CD14-positive monocyte (primary cell): Measurements from ENCODE around the gene LRRC72. TPM values are rescaled to one million over a fixed set of nuclear protein-coding genes. Genes with fewer than 3 reads are reported as not detected.
A peak's percentile ranks its signal among the peaks of the same experiment; 100 is the strongest.

Source experiments
- DNase-seq, 3 donors: peaks; one replicate each; pipeline ENCODE4 v3.0.0-alpha.2; 2011 to 2022
- H2AFZ ChIP-seq: 2 replicates; pipeline ENCODE4 v1.6.0; 2012; ENCODE audit warnings: mild to moderate bottlenecking, low read depth, low read length, inconsistent platforms; ENCODE audit not compliant: insufficient read depth, poor library complexity, severe bottlenecking
- H3K27ac ChIP-seq, 2 donors: 1 replicate in 1 of 2; 2 replicates in 1 of 2; pipeline ENCODE4 v1.5.1; 2012 to 2013; ENCODE audit warnings: low read length in 2 of 2, control low read depth in 1 of 2, inconsistent platforms in 1 of 2, low read depth in 1 of 2, mild to moderate bottlenecking in 1 of 2
- H3K27me3 ChIP-seq, 2 donors: one replicate each; pipeline versions ENCODE4 v1.6.0 to v1.6.1; 2011 to 2013; ENCODE audit warnings: low read length in 2 of 2; ENCODE audit not compliant: control insufficient read depth in 2 of 2, insufficient read depth in 2 of 2
- H3K36me3 ChIP-seq, 2 donors: replicated peaks in 1 of 2; 1 replicate in 1 of 2; 2 replicates in 1 of 2; pipeline versions ENCODE4 v1.5.1 to v1.6.1; 2012 to 2013; ENCODE audit warnings: low read length in 2 of 2, control low read depth in 1 of 2, inconsistent platforms in 1 of 2, mild to moderate bottlenecking in 1 of 2; ENCODE audit not compliant: insufficient read depth in 2 of 2, control insufficient read depth in 1 of 2
- H3K4me1 ChIP-seq, 2 donors: 1 replicate in 1 of 2; 2 replicates in 1 of 2; pipeline versions ENCODE4 v1.5.1 to v1.6.1; 2012 to 2013; ENCODE audit warnings: low read length in 2 of 2, control low read depth in 1 of 2, inconsistent platforms in 1 of 2, mild to moderate bottlenecking in 1 of 2, moderate library complexity in 1 of 2; ENCODE audit not compliant: insufficient read depth in 2 of 2, control insufficient read depth in 1 of 2
- H3K4me2 ChIP-seq: replicated peaks from 2 replicates; pipeline ENCODE3; 2012; ENCODE audit warnings: low read length, moderate library complexity, mild to moderate bottlenecking; ENCODE audit not compliant: poor library complexity, severe bottlenecking; ENCODE audit errors: extremely low read depth
- H3K4me3 ChIP-seq, 3 experiments: fragments of 200-600 bp in 1 of 3; sonication (generic) in 1 of 3; replicated peaks in 1 of 3; 1 replicate in 2 of 3; 2 replicates in 1 of 3; pipeline ENCODE4 v1.5.1; 2011 to 2013; ENCODE audit warnings: low read length in 3 of 3, mild to moderate bottlenecking in 3 of 3, control low read depth in 2 of 3, low read depth in 2 of 3, inconsistent platforms in 1 of 3, moderate library complexity in 1 of 3
- H3K79me2 ChIP-seq: 2 replicates; pipeline ENCODE4 v1.6.0; 2012; ENCODE audit warnings: mild to moderate bottlenecking, control low read depth, inconsistent platforms, low read length, moderate library complexity; ENCODE audit not compliant: insufficient read depth
- H3K9ac ChIP-seq: 2 replicates; pipeline ENCODE4 v1.6.0; 2017; ENCODE audit warnings: low read length, mild to moderate bottlenecking; ENCODE audit not compliant: insufficient read depth, poor library complexity, severe bottlenecking
- H3K9me3 ChIP-seq, 2 donors: replicated peaks in 1 of 2; 1 replicate in 1 of 2; 2 replicates in 1 of 2; pipeline versions ENCODE4 v1.5.1 to v1.6.1; 2012 to 2013; ENCODE audit warnings: low read length in 2 of 2, control low read depth in 1 of 2; ENCODE audit not compliant: control insufficient read depth in 1 of 2, insufficient read depth in 1 of 2
- H4K20me1 ChIP-seq: 2 replicates; pipeline ENCODE4 v1.6.0; 2012; ENCODE audit warnings: mild to moderate bottlenecking, low read length, control low read depth, moderate library complexity; ENCODE audit not compliant: insufficient read depth
- H3K27ac Mint-ChIP-seq, 7 donors: one replicate each; pipeline ENCODE4 v1.8.0; 2020; ENCODE audit warnings: mild to moderate bottlenecking in 7 of 7, mixed read lengths in 7 of 7, moderate library complexity in 6 of 7, inconsistent platforms in 2 of 7
- H3K27me3 Mint-ChIP-seq, 3 donors: one replicate each; pipeline ENCODE4 v1.8.0; 2021 to 2022; ENCODE audit warnings: low read depth in 3 of 3, mild to moderate bottlenecking in 3 of 3, mixed read lengths in 3 of 3, moderate library complexity in 3 of 3, inconsistent platforms in 1 of 3
- H3K36me3 Mint-ChIP-seq, 2 donors: one replicate each; pipeline ENCODE4 v1.8.0; 2020; ENCODE audit warnings: mixed read lengths in 2 of 2, inconsistent platforms in 1 of 2, mild to moderate bottlenecking in 1 of 2
- H3K4me1 Mint-ChIP-seq: one replicate; pipeline ENCODE4 v1.8.0; 2020; ENCODE audit warnings: mild to moderate bottlenecking, mixed read lengths
- H3K4me3 Mint-ChIP-seq, 2 donors: one replicate each; pipeline ENCODE4 v1.8.0; 2020; ENCODE audit warnings: mild to moderate bottlenecking in 2 of 2, mixed read lengths in 2 of 2, moderate library complexity in 1 of 2
- H3K9me3 Mint-ChIP-seq, 7 donors: one replicate each; pipeline ENCODE4 v1.8.0; 2020 to 2022; ENCODE audit warnings: mixed read lengths in 7 of 7, mild to moderate bottlenecking in 6 of 7, moderate library complexity in 6 of 7, inconsistent platforms in 2 of 7
- CTCF ChIP-seq: fragments of 200-600 bp; IDR thresholded peaks from one replicate; pipeline ENCODE4 v1.8.0; 2022; ENCODE audit warnings: antibody characterized with exemption, mild to moderate bottlenecking
- WGBS: methylation state at CpG from one replicate; pipeline ENCODE4 v1.1.5; 2013; ENCODE audit warnings: missing lambda C conversion rate; ENCODE audit not compliant: insufficient coverage; 5-methylcytosine and 5-hydroxymethylcytosine counted together
- intact Hi-C, 2 donors: fragments of 100-400 bp; cut with micrococcal nuclease; formaldehyde crosslinking; loops; one replicate each; pipeline versions ENCODE4 v1.15.0 to v1.15.1; 2023
- polyA plus RNA-seq, 3 donors: library from polyadenylated mRNA; depleted of rRNA in 1 of 3; unstranded in 2 of 3; stranded (reverse) in 1 of 3; fragments of 300-500 nt in 2 of 3; fragments of >200 nt in 1 of 3; fragmentation: Illumina TruSeq in 2 of 3; gene quantifications; 1 replicate in 2 of 3; 2 replicates in 1 of 3; pipeline ENCODE4 v1.2.3, GENCODE V29; 2012 to 2021

The LRRC72 gene
- polyA plus RNA-seq, 3 donors = not detected

- WGBS = 100% methylated on average over 1 of the region's 1 CpG
- Histone ChIP-seq H3K27me3 (no peaks in the 10 kb centered on the region), H3K4me3 (no peak overlapping the region), H3K36me3 (no peaks in the 10 kb centered on the region), H3K4me1 (no peaks in the 10 kb centered on the region), H3K9me3 (no peaks in the 10 kb centered on the region), H3K4me2 (no peak overlapping the region), H3K9ac (no peak overlapping the region), H3K27ac (no peak overlapping the region), H4K20me1 (no peaks in the 10 kb centered on the region), H3K79me2 (no peaks in the 10 kb centered on the region), H2AFZ (no peak overlapping the region)
- no peak overlapping the region for H3K4me3 Mint-ChIP-seq
- DNase-seq = no peak
- intact Hi-C loops = no loop called here
- no peak for TF ChIP-seq CTCF
- peaks cover 0 to 8% (median 2%) of the 10 kb centered on the region in 7 donors for H3K9me3 Mint-ChIP-seq
- no peaks in the 10 kb centered on the region for H3K4me1 Mint-ChIP-seq
- H3K36me3 Mint-ChIP-seq = no peaks in the 10 kb centered on the region
- peak overlapping the region in 1 of 7 donors; percentile 58 for H3K27ac Mint-ChIP-seq
- no peaks in the 10 kb centered on the region for H3K27me3 Mint-ChIP-seq
Observed at GRCh38 chr7:16524332-16524731, 2.3 kb upstream of the LRRC72 start.

GRCh38 chr7:16528520-16528919 lies 1.9 kb downstream of the LRRC72 start:
- H2AFZ ChIP-seq = no peak overlapping the region
- Mint-ChIP-seq H3K36me3 (no peaks in the 10 kb centered on the region), H3K27ac (no peak overlapping the region), H3K27me3 (peaks cover 0 to 2% (median 0%) of the 10 kb centered on the region in 3 donors), H3K4me1 (no peaks in the 10 kb centered on the region), H3K4me3 (no peak overlapping the region), H3K9me3 (peaks cover 0 to 8% (median 0%) of the 10 kb centered on the region in 7 donors)
- no peaks in the 10 kb centered on the region for H3K79me2 ChIP-seq
- H3K9me3 ChIP-seq = no peaks in the 10 kb centered on the region
- H3K27me3 ChIP-seq = no peaks in the 10 kb centered on the region
- no peak for DNase-seq
- no peak overlapping the region for H3K4me2 ChIP-seq
- H3K4me1 ChIP-seq = no peaks in the 10 kb centered on the region
- no peak overlapping the region for H3K27ac ChIP-seq
- H3K9ac ChIP-seq = no peak overlapping the region
- no peaks in the 10 kb centered on the region for H3K36me3 ChIP-seq
- intact Hi-C loops = no loop called here
- TF ChIP-seq CTCF = no peak
- no peak overlapping the region for H3K4me3 ChIP-seq
- no peaks in the 10 kb centered on the region for H4K20me1 ChIP-seq
